DOHH2 (cell line): ENCODE data around the gene ATP8A2.

Experiments
- CTCF ChIP-seq: fragments of 200-600 bp; sonication (generic); IDR thresholded peaks from one replicate; pipeline ENCODE4 v1.5.1; 2014; ENCODE audit warnings: antibody characterized with exemption, mild to moderate bottlenecking, low read depth, low read length; ENCODE audit not compliant: poor library complexity, severe bottlenecking
- EZH2phosphoT487 ChIP-seq: fragments of 200-600 bp; sonication (generic); IDR thresholded peaks from 2 replicates; pipeline ENCODE4 v1.6.1; 2017; ENCODE audit warnings: borderline replicate concordance, mild to moderate bottlenecking, antibody characterized with exemption, low read length, moderate library complexity, mixed read lengths

GRCh38 chr13:25836574-25837336, 465.0 kb downstream of the ATP8A2 start:
- TF ChIP-seq CTCF (no peak), EZH2phosphoT487 (no peak)
